ENCODE data around the gene SLC13A4.

DNA sequence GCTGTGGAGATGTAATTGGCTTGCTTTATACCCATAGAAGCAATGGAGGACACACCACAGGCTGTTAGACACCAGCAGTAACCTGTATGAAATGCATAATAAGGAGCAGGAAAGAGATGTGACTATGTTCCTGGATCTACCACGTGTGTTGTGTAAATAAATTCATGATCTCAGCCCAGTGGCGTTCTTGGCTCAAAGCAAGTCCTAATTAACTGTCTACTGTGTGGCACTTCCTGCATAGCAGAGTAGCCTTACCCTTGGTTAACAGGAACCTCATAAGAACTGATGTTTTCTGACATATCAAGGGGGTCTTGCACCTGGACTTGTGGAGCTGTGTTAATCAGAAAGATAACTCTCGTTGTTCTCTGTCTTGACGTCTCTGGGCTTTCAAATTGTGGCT, 46.3 kb upstream of the SLC13A4 start:
- TF ChIP-seq, protein P1, sequence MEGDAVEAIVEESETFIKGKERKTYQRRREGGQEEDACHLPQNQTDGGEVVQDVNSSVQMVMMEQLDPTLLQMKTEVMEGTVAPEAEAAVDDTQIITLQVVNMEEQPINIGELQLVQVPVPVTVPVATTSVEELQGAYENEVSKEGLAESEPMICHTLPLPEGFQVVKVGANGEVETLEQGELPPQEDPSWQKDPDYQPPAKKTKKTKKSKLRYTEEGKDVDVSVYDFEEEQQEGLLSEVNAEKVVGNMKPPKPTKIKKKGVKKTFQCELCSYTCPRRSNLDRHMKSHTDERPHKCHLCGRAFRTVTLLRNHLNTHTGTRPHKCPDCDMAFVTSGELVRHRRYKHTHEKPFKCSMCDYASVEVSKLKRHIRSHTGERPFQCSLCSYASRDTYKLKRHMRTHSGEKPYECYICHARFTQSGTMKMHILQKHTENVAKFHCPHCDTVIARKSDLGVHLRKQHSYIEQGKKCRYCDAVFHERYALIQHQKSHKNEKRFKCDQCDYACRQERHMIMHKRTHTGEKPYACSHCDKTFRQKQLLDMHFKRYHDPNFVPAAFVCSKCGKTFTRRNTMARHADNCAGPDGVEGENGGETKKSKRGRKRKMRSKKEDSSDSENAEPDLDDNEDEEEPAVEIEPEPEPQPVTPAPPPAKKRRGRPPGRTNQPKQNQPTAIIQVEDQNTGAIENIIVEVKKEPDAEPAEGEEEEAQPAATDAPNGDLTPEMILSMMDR (IDR thresholded peaks at IDR 0.05 in 4 of 5, conservative IDR thresholded peaks at IDR 0.05 in 1 of 5) = no peak
- no peak for TF ChIP-seq POLR2A (IDR thresholded peaks at IDR 0.05)

All from gastrocnemius medialis (tissue), 4 donors.